AG10803 (cell line): ENCODE data around the gene UNC93A.
"Not testable (repeated sequence)": the region's sequence is repeated elsewhere in the genome, so short reads cannot be mapped to it uniquely, and the experiment has no call there.

ENCODE experiments used
- DNase-seq: peaks from one replicate; pipeline ENCODE4 v3.0.0; 2010; ENCODE audit warnings: low read depth
- H3K4me3 ChIP-seq: 2 replicates; pipeline ENCODE4 v1.5.1; 2011; ENCODE audit warnings: mild to moderate bottlenecking, low read length, control low read depth
- CTCF ChIP-seq: conservative IDR thresholded peaks from 2 replicates; pipeline ENCODE4 v1.5.1; 2011; ENCODE audit warnings: mild to moderate bottlenecking, low read length, control low read depth, inconsistent platforms

Gene UNC93A

GRCh38 chr6:167247814-167248595, 43.1 kb upstream of the UNC93A start:
- no peak for TF ChIP-seq CTCF
- no peak for DNase-seq

GRCh38 chr6:167248878-167249455, 42.1 kb upstream of the UNC93A start:
- not testable (repeated sequence) for H3K4me3 ChIP-seq, DNase-seq

More at GRCh38 chr6:167247814-167248595, 43.1 kb upstream of the UNC93A start:
- H3K4me3 ChIP-seq: no peak overlapping the region

GRCh38 chr6:167252271-167252670, 38.8 kb upstream of the UNC93A start:
- H3K4me3 ChIP-seq: no peak overlapping the region
- TF ChIP-seq CTCF: no peak
- DNase-seq: no peak

GRCh38 chr6:167255918-167256553, 35.1 kb upstream of the UNC93A start:
- no peak for DNase-seq
- H3K4me3 ChIP-seq: no peak overlapping the region
- no peak for TF ChIP-seq CTCF

GRCh38 chr6:167258646-167259045, 32.5 kb upstream of the UNC93A start:
- no peak overlapping the region for H3K4me3 ChIP-seq
- no peak for TF ChIP-seq CTCF
- no peak for DNase-seq

- not testable (repeated sequence) for DNase-seq, H3K4me3 ChIP-seq
These were observed 24.9 kb upstream of the UNC93A start for GRCh38 chr6:167266057-167266829.

GRCh38 chr6:167266830-167267555, 24.1 kb upstream of the UNC93A start:
- no peak overlapping the region for H3K4me3 ChIP-seq
- no peak for TF ChIP-seq CTCF
- DNase-seq: no peak

- not testable (repeated sequence) for DNase-seq
These were observed 23.6 kb upstream of the UNC93A start for GRCh38 chr6:167267556-167267898.

More at GRCh38 chr6:167267556-167267898, 23.6 kb upstream of the UNC93A start:
- H3K4me3 ChIP-seq: not testable (repeated sequence)
